ENCODE results near the gene ADGRD1.

DNA sequence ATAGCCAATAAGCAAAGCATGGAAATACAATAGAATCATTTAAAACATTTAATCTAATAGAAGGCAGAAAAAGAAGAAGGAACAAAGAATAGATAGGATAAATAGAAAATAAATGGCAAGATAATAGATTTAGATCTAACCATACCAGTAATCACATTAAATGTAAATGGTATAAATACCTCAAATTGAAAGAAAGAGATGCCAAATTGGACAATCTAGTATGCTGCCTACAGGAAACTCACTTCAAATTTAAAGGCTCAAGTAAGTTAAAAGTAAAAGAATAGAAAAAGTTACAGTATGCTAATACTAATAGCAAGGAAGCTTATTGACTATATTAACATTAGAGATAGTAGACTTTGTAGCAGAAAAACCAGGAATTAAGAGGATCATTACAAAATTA is 41.8 kb upstream of the ADGRD1 start:
- TF ChIP-seq, protein P1, sequence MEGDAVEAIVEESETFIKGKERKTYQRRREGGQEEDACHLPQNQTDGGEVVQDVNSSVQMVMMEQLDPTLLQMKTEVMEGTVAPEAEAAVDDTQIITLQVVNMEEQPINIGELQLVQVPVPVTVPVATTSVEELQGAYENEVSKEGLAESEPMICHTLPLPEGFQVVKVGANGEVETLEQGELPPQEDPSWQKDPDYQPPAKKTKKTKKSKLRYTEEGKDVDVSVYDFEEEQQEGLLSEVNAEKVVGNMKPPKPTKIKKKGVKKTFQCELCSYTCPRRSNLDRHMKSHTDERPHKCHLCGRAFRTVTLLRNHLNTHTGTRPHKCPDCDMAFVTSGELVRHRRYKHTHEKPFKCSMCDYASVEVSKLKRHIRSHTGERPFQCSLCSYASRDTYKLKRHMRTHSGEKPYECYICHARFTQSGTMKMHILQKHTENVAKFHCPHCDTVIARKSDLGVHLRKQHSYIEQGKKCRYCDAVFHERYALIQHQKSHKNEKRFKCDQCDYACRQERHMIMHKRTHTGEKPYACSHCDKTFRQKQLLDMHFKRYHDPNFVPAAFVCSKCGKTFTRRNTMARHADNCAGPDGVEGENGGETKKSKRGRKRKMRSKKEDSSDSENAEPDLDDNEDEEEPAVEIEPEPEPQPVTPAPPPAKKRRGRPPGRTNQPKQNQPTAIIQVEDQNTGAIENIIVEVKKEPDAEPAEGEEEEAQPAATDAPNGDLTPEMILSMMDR (IDR thresholded peaks at IDR 0.05) = no peak
- no peak for TF ChIP-seq POLR2A (IDR thresholded peaks at IDR 0.05)

Data from vagina (tissue), 2 donors.